Measurements from ENCODE around the gene PTK6.
"Not testable (repeated sequence)": the region's sequence is repeated elsewhere in the genome, so short reads cannot be mapped to it uniquely, and the experiment has no call there.

GRCh38 chr20:63559485-63560332, 22.5 kb upstream of the PTK6 start:
- not testable (repeated sequence) for TF ChIP-seq CTCF (conservative IDR thresholded peaks at IDR 0.05 in 1 of 2, IDR thresholded peaks at IDR 0.05 in 1 of 2; ENCODE audit: low read depth in 1 of 2, low read length in 2 of 2); EZH2 (IDR thresholded peaks at IDR 0.05; ENCODE audit: low read length, missing control alignments)

All from fibroblast of lung (primary cell).